Naive thymus-derived CD4-positive, alpha-beta T cell (primary cell): ENCODE measurements around the gene PROK1. TPM values are rescaled to one million over a fixed set of nuclear protein-coding genes. Genes with fewer than 3 reads are reported as not detected.
A peak's percentile ranks its signal among the peaks of the same experiment; 100 is the strongest.

Experiments
- ATAC-seq: fragments of 150-1000 bp; cut with Tn5 transposase; 2 replicates; pipeline ENCODE4 v1.10.0; 2021; ENCODE audit warnings: mild to moderate bottlenecking, moderate library complexity
- CTCF ChIA-PET: fragments of 350-600 bp; sonication (Branson Sonifier 250); formaldehyde crosslinking; loops from one replicate; lab custom pipeline; 2021; ENCODE audit warnings: antibody characterized with exemption; lab: Charles Lee
- POLR2A ChIA-PET: fragments of 350-600 bp; sonication (Branson Sonifier 250); formaldehyde crosslinking; loops from one replicate; lab custom pipeline; 2021; ENCODE audit warnings: antibody characterized with exemption, inconsistent platforms; lab: Charles Lee
- DNase-seq, 9 donors: peaks; one replicate each; pipeline versions ENCODE4 v3.0.0 to v3.0.0-alpha.2; 2020 to 2022; ENCODE audit warnings: mixed read lengths in 1 of 9
- H3K27ac ChIP-seq: one replicate; pipeline ENCODE4 v1.7.0; 2013; ENCODE audit warnings: mild to moderate bottlenecking, low read depth, low read length, moderate library complexity
- H3K27me3 ChIP-seq, 2 donors: one replicate each; pipeline ENCODE4 v1.7.0; 2013; ENCODE audit warnings: low read length in 2 of 2, mild to moderate bottlenecking in 2 of 2, moderate library complexity in 2 of 2; ENCODE audit not compliant: control insufficient read depth in 2 of 2, insufficient read depth in 2 of 2
- H3K36me3 ChIP-seq, 3 experiments: 1 replicate in 2 of 3; 2 replicates in 1 of 3; pipeline ENCODE4 v1.7.0; 2013; ENCODE audit warnings: low read length in 3 of 3, mild to moderate bottlenecking in 3 of 3, moderate library complexity in 1 of 3; ENCODE audit not compliant: insufficient read depth in 3 of 3, control insufficient read depth in 2 of 3
- H3K4me1 ChIP-seq, 2 donors: one replicate each; pipeline ENCODE4 v1.7.0; 2013; ENCODE audit warnings: low read length in 2 of 2, mild to moderate bottlenecking in 2 of 2, moderate library complexity in 1 of 2; ENCODE audit not compliant: control insufficient read depth in 2 of 2, insufficient read depth in 2 of 2
- H3K4me3 ChIP-seq: 2 replicates; pipeline ENCODE4 v1.7.0; 2013; ENCODE audit warnings: mild to moderate bottlenecking, low read length
- H3K9me3 ChIP-seq, 3 experiments: 1 replicate in 2 of 3; 2 replicates in 1 of 3; pipeline ENCODE4 v1.7.0; 2013; ENCODE audit warnings: low read length in 3 of 3; ENCODE audit not compliant: control insufficient read depth in 2 of 3
- H3K27ac Mint-ChIP-seq, 9 donors: one replicate each; pipeline ENCODE4 v1.8.0; 2020 to 2022; ENCODE audit warnings: mixed read lengths in 9 of 9, mild to moderate bottlenecking in 8 of 9, moderate library complexity in 5 of 9, inconsistent platforms in 2 of 9
- H3K27me3 Mint-ChIP-seq, 5 donors: one replicate each; pipeline ENCODE4 v1.8.0; 2021 to 2022; ENCODE audit warnings: mixed read lengths in 5 of 5, mild to moderate bottlenecking in 1 of 5
- H3K36me3 Mint-ChIP-seq, 5 donors: one replicate each; pipeline ENCODE4 v1.8.0; 2020 to 2022; ENCODE audit warnings: mixed read lengths in 5 of 5, mild to moderate bottlenecking in 3 of 5, inconsistent platforms in 1 of 5
- H3K4me1 Mint-ChIP-seq, 7 donors: one replicate each; pipeline ENCODE4 v1.8.0; 2020 to 2022; ENCODE audit warnings: mixed read lengths in 7 of 7, mild to moderate bottlenecking in 3 of 7, inconsistent platforms in 1 of 7
- H3K4me3 Mint-ChIP-seq, 10 donors: one replicate each; pipeline ENCODE4 v1.8.0; 2020 to 2022; ENCODE audit warnings: mild to moderate bottlenecking in 10 of 10, mixed read lengths in 10 of 10, moderate library complexity in 6 of 10, inconsistent platforms in 2 of 10
- H3K9me3 Mint-ChIP-seq, 11 donors: one replicate each; pipeline ENCODE4 v1.8.0; 2020 to 2022; ENCODE audit warnings: mixed read lengths in 11 of 11, mild to moderate bottlenecking in 4 of 11, inconsistent platforms in 1 of 11, moderate library complexity in 1 of 11
- intact Hi-C, 2 donors: fragments of 100-400 bp; cut with micrococcal nuclease; formaldehyde crosslinking; loops; one replicate each; pipeline ENCODE4 v1.15.1; 2023
- polyA plus RNA-seq, 2 donors: library from polyadenylated mRNA; unstranded; fragments of 300-500 nt; fragmentation: Illumina TruSeq; gene quantifications; one replicate each; pipeline ENCODE4 v1.2.3, GENCODE V29; 2021
- total RNA-seq, 6 experiments: library from RNA in 5 of 6; stranded (reverse) in 5 of 6; gene quantifications; 1 replicate in 5 of 6; 2 replicates in 1 of 6; pipeline ENCODE4 v1.2.3 and lab custom pipeline; 2021 to 2026

The PROK1 gene
- total and polyA plus RNA-seq, 7 experiments from 2014 or later = not detected

- H3K9me3 Mint-ChIP-seq = peaks cover 0 to 3% (median 0%) of the 10 kb centered on the region in 11 donors
- ChIA-PET POLR2A (no interaction called here), CTCF (no interaction called here)
- H3K36me3 Mint-ChIP-seq = peaks cover 0 to 4% (median 0%) of the 10 kb centered on the region in 5 donors
- no peaks in the 10 kb centered on the region for H3K27me3 ChIP-seq
- no peak overlapping the region for H3K27ac ChIP-seq
- H3K4me3 ChIP-seq = no peak overlapping the region
- peaks cover 0 to 11% (median 0%) of the 10 kb centered on the region in 7 donors for H3K4me1 Mint-ChIP-seq
- no peaks in the 10 kb centered on the region for H3K36me3 ChIP-seq
- no peaks in the 10 kb centered on the region for H3K4me1 ChIP-seq
- DNase-seq = no peak
- intact Hi-C loops = no loop called here
- no peak overlapping the region for H3K4me3 Mint-ChIP-seq
- H3K27me3 Mint-ChIP-seq = peaks cover 0 to 12% (median 6%) of the 10 kb centered on the region in 5 donors
- no peak for ATAC-seq
- H3K9me3 ChIP-seq = no peaks in the 10 kb centered on the region
- H3K27ac Mint-ChIP-seq = no peak overlapping the region
Observed at GRCh38 chr1:110420023-110420662, 30.8 kb upstream of the PROK1 start.

- ATAC-seq (peak; percentile 94), DNase-seq (no peak)
- Histone ChIP-seq H3K4me1 (no peaks in the 10 kb centered on the region), H3K9me3 (no peaks in the 10 kb centered on the region), H3K27ac (no peak overlapping the region), H3K36me3 (no peaks in the 10 kb centered on the region), H3K4me3 (no peak overlapping the region), H3K27me3 (no peaks in the 10 kb centered on the region)
- no peak overlapping the region for H3K4me3 Mint-ChIP-seq
- ChIA-PET CTCF (interaction anchor here (1.3 kb wide), 1 partner anchor 43 kb away, joined by 3 read pairs; no protein-coding TSS in a partner anchor), POLR2A (interaction anchor here (1.1 kb wide), 1 partner anchor 13 kb away, joined by 3 read pairs; no protein-coding TSS in a partner anchor)
- H3K27ac Mint-ChIP-seq = no peak overlapping the region
- H3K9me3 Mint-ChIP-seq = peaks cover 0 to 3% (median 0%) of the 10 kb centered on the region in 11 donors
- peaks cover 0 to 4% (median 0%) of the 10 kb centered on the region in 5 donors for H3K36me3 Mint-ChIP-seq
- intact Hi-C loops = no loop called here
- H3K4me1 Mint-ChIP-seq = peaks cover 0 to 11% (median 0%) of the 10 kb centered on the region in 7 donors
- peaks cover 0 to 12% (median 6%) of the 10 kb centered on the region in 5 donors for H3K27me3 Mint-ChIP-seq
Observed at GRCh38 chr1:110420874-110421793, 29.8 kb upstream of the PROK1 start.

GRCh38 chr1:110424699-110425611, 26.0 kb upstream of the PROK1 start:
- peaks cover 0 to 4% (median 0%) of the 10 kb centered on the region in 11 donors for H3K9me3 Mint-ChIP-seq
- no peaks in the 10 kb centered on the region for H3K36me3 ChIP-seq
- DNase-seq (no peak), ATAC-seq (no peak)
- intact Hi-C loops = no loop called here
- H3K4me1 Mint-ChIP-seq = peaks cover 0 to 13% (median 0%) of the 10 kb centered on the region in 7 donors
- no peak overlapping the region for H3K27ac ChIP-seq
- peak overlapping the region in 1 of 9 donors; percentile 17 for H3K27ac Mint-ChIP-seq
- POLR2A ChIA-PET = no interaction called here
- H3K27me3 Mint-ChIP-seq = peaks cover 0 to 15% (median 6%) of the 10 kb centered on the region in 5 donors
- no peak overlapping the region for H3K4me3 ChIP-seq
- H3K36me3 Mint-ChIP-seq = no peaks in the 10 kb centered on the region
- CTCF ChIA-PET = no interaction called here
- H3K4me3 Mint-ChIP-seq = no peak overlapping the region
- H3K4me1 ChIP-seq = no peaks in the 10 kb centered on the region
- H3K9me3 ChIP-seq = no peaks in the 10 kb centered on the region
- no peaks in the 10 kb centered on the region for H3K27me3 ChIP-seq

GRCh38 chr1:110425612-110426152, 25.3 kb upstream of the PROK1 start:
- no peak overlapping the region for H3K4me3 ChIP-seq
- no peaks in the 10 kb centered on the region for H3K4me1 ChIP-seq
- no peaks in the 10 kb centered on the region for H3K36me3 Mint-ChIP-seq
- H3K27me3 Mint-ChIP-seq = peaks cover 1 to 19% (median 12%) of the 10 kb centered on the region in 5 donors
- POLR2A ChIA-PET = no interaction called here
- peaks cover 0 to 13% (median 0%) of the 10 kb centered on the region in 7 donors for H3K4me1 Mint-ChIP-seq
- peak overlapping the region in 1 of 9 donors; percentile 17 for H3K27ac Mint-ChIP-seq
- H3K9me3 ChIP-seq = no peaks in the 10 kb centered on the region
- no peaks in the 10 kb centered on the region for H3K27me3 ChIP-seq
- peaks cover 0 to 4% (median 0%) of the 10 kb centered on the region in 11 donors for H3K9me3 Mint-ChIP-seq
- H3K36me3 ChIP-seq = no peaks in the 10 kb centered on the region
- intact Hi-C loops = no loop called here
- ATAC-seq = no peak
- H3K27ac ChIP-seq = no peak overlapping the region
- CTCF ChIA-PET = no interaction called here
- DNase-seq = no peak
- H3K4me3 Mint-ChIP-seq = no peak overlapping the region

- ChIA-PET CTCF (no interaction called here), POLR2A (no interaction called here)
- DNase-seq (no peak), ATAC-seq (no peak)
- Mint-ChIP-seq H3K4me3 (no peak overlapping the region), H3K27ac (peak overlapping the region in 1 of 9 donors; percentile 21), H3K27me3 (peaks cover 6 to 28% (median 19%) of the 10 kb centered on the region in 5 donors), H3K4me1 (peaks cover 0 to 7% (median 0%) of the 10 kb centered on the region in 7 donors), H3K36me3 (no peaks in the 10 kb centered on the region), H3K9me3 (peaks cover 0 to 1% (median 0%) of the 10 kb centered on the region in 11 donors)
- H3K4me1 ChIP-seq = no peaks in the 10 kb centered on the region
- H3K27ac ChIP-seq = no peak overlapping the region
- intact Hi-C loops = no loop called here
- H3K9me3 ChIP-seq = no peaks in the 10 kb centered on the region
- no peaks in the 10 kb centered on the region for H3K27me3 ChIP-seq
- H3K36me3 ChIP-seq = no peaks in the 10 kb centered on the region
- no peak overlapping the region for H3K4me3 ChIP-seq
Observed at GRCh38 chr1:110426854-110427253, 24.1 kb upstream of the PROK1 start.

- no peak overlapping the region for H3K4me3 ChIP-seq
- no peak for ATAC-seq
- CTCF ChIA-PET = interaction anchor here (0.7 kb wide), 1 partner anchor 375 kb away, joined by 5 read pairs; no protein-coding TSS in a partner anchor
- Mint-ChIP-seq H3K36me3 (no peaks in the 10 kb centered on the region), H3K27me3 (peaks cover 6 to 29% (median 20%) of the 10 kb centered on the region in 5 donors), H3K9me3 (peaks cover 0 to 1% (median 0%) of the 10 kb centered on the region in 11 donors), H3K4me1 (peaks cover 0 to 6% (median 0%) of the 10 kb centered on the region in 7 donors), H3K27ac (no peak overlapping the region), H3K4me3 (no peak overlapping the region)
- no peak overlapping the region for H3K27ac ChIP-seq
- no peaks in the 10 kb centered on the region for H3K27me3 ChIP-seq
- H3K9me3 ChIP-seq = no peaks in the 10 kb centered on the region
- DNase-seq = no peak
- POLR2A ChIA-PET = interaction anchor here (0.6 kb wide), 1 partner anchor 22 kb away, joined by 7 read pairs; no protein-coding TSS in a partner anchor
- H3K4me1 ChIP-seq = no peaks in the 10 kb centered on the region
- intact Hi-C loops = no loop called here
- no peaks in the 10 kb centered on the region for H3K36me3 ChIP-seq
Observed at GRCh38 chr1:110428946-110429345, 22.0 kb upstream of the PROK1 start.
